ENCODE measurements around the gene CAB39. TPM values are rescaled to one million over a fixed set of nuclear protein-coding genes. Genes with fewer than 3 reads are reported as not detected.
A peak's percentile ranks its signal among the peaks of the same experiment; 100 is the strongest.

The CAB39 gene
- total and polyA plus RNA-seq, 8 donors, result 9.9 to 41.6 (median 21.0) TPM

DNA sequence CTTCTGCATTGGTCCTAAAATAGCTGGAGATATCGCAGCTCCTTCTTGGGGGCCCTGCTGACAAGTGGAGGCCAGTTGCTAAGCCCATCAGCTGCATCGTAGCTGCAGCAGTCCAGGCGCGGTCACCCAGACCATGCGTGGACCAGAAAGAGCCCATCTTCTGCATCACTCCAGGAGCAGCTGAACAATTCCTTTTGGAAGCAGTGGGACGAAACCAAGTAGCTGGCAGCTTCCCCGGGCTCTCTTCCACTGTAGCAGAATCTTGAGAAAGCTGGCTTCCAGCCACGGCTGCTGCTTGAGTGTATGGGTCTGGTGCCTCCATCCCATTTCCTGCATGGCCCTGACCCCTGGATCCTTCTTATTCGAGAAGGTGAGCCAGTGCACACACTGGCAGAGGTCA is 22.2 kb upstream of the CAB39 start:
- intact Hi-C loops (cut with DNase I), result no loop called here

DNA sequence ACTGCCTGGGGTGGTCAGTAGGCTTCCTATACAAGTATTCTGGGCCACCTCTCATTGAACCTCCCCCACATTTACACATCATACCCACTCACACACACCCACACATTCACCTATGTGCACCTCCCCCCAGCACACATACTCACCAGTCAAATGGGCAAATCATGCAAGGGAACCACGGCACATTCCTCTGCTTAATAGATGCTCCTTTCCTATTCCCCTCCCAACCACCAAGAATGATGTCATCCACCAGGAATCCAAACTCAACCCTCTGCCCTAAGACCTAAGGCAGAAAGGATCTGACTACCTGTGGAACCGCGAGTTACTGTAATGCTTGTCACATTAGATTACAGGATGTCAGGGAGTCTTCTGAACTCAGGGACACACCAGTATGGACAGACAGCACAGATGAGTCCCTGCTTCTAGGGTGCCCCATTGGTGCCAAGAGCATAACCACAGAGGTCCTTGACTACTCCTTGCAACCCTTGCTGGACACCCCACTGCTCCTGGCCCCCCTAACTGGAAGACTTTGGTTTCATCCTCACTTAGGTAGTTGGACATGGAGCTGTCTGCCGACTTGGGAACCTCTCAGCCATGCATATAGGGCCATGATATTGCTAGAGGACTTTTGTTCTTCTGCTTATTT is 21.5 kb upstream of the CAB39 start:
- WGBS, 2 donors, result 37 to 38% methylated on average over 4 of the region's 4 CpGs
- ATAC-seq (peak in 3 of 4 donors; percentile 40 to 68 (median 41)), FAIRE-seq (no peak), DNase-seq (peak in 1 of 6 donors; percentile 8)
- TF ChIP-seq, protein P1, sequence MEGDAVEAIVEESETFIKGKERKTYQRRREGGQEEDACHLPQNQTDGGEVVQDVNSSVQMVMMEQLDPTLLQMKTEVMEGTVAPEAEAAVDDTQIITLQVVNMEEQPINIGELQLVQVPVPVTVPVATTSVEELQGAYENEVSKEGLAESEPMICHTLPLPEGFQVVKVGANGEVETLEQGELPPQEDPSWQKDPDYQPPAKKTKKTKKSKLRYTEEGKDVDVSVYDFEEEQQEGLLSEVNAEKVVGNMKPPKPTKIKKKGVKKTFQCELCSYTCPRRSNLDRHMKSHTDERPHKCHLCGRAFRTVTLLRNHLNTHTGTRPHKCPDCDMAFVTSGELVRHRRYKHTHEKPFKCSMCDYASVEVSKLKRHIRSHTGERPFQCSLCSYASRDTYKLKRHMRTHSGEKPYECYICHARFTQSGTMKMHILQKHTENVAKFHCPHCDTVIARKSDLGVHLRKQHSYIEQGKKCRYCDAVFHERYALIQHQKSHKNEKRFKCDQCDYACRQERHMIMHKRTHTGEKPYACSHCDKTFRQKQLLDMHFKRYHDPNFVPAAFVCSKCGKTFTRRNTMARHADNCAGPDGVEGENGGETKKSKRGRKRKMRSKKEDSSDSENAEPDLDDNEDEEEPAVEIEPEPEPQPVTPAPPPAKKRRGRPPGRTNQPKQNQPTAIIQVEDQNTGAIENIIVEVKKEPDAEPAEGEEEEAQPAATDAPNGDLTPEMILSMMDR (IDR thresholded peaks at IDR 0.05), result no peak
- Histone ChIP-seq H3K9me3 (no peaks in the 10 kb centered on the region), H3K27ac (no peak overlapping the region), H3K36me3 (no peaks in the 10 kb centered on the region), H3K27me3 (no peaks in the 10 kb centered on the region), H3K4me3 (no peak overlapping the region), H3K4me1 (no peaks in the 10 kb centered on the region)
- intact Hi-C loops (cut with DNase I), result no loop called here

More for the DNA sequence above, 22.2 kb upstream of the CAB39 start:
- Histone ChIP-seq H3K9me3 (no peaks in the 10 kb centered on the region), H3K4me3 (no peak overlapping the region), H3K36me3 (no peaks in the 10 kb centered on the region), H3K27me3 (no peaks in the 10 kb centered on the region), H3K4me1 (no peaks in the 10 kb centered on the region), H3K27ac (no peak overlapping the region)
- WGBS, 2 donors, result 77 to 85% methylated on average over 9 of the region's 9 CpGs
- FAIRE-seq, result no peak
- peak in 1 of 4 donors; percentile 18 for ATAC-seq
- TF ChIP-seq, protein P1 (IDR thresholded peaks at IDR 0.05), result no peak
- no peak for DNase-seq

DNA sequence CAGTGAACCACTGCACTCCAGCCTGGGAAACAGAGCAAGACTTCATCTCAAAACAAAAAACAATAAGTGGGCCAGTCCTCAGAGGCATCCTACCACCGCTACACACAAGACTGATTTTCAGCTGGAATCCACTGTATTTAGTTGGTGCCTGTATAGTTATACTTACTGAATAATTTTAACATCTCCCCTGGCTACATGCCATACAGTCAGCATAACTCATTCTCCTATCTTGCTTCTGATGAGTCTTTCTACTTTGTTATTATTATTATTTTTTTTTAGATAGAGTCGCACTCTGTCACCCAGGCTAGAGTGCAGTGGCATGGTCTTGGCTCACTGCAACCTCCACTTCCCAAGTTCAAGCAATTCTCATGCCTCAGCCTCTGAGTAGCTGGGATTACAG is 19.9 kb upstream of the CAB39 start:
- Histone ChIP-seq H3K4me1 (no peaks in the 10 kb centered on the region), H3K9me3 (no peaks in the 10 kb centered on the region), H3K36me3 (no peaks in the 10 kb centered on the region), H3K27me3 (no peaks in the 10 kb centered on the region), H3K27ac (no peak overlapping the region), H3K4me3 (no peak overlapping the region)
- FAIRE-seq, result no peak
- DNase-seq, result no peak
- WGBS, 2 donors, result 84 to 92% methylated on average over 2 of the region's 2 CpGs
- intact Hi-C loops (cut with DNase I), result no loop called here
- ATAC-seq, result no peak
- TF ChIP-seq, protein P1 (IDR thresholded peaks at IDR 0.05), result no peak

DNA sequence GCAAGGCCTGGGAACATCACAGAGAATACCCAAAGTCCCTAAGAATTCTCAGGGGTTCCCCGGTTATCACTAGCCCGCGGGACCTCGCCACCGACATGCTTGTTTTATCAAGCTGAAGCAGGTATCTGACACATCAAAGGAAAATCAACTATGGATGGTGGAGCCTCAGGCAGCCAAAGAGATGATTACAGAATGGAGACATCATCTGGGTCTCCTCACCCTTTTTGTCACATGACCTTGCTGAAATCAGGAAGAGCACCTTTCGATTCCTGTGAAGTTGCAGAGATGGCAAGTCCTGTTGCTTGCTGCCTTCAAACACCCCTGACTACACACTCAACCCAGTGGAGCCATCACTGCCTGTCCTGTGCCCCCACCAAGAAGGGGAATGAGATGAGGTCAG is 19.2 kb upstream of the CAB39 start:
- ATAC-seq (no peak), DNase-seq (no peak), FAIRE-seq (no peak)
- TF ChIP-seq, protein P1 (IDR thresholded peaks at IDR 0.05), result no peak
- 87 to 89% methylated on average over 6 of the region's 6 CpGs for WGBS, 2 donors
- Histone ChIP-seq H3K27ac (no peak overlapping the region), H3K27me3 (no peaks in the 10 kb centered on the region), H3K9me3 (no peaks in the 10 kb centered on the region), H3K4me3 (no peak overlapping the region), H3K4me1 (no peaks in the 10 kb centered on the region), H3K36me3 (no peaks in the 10 kb centered on the region)
- intact Hi-C loops (cut with DNase I), result no loop called here

DNA sequence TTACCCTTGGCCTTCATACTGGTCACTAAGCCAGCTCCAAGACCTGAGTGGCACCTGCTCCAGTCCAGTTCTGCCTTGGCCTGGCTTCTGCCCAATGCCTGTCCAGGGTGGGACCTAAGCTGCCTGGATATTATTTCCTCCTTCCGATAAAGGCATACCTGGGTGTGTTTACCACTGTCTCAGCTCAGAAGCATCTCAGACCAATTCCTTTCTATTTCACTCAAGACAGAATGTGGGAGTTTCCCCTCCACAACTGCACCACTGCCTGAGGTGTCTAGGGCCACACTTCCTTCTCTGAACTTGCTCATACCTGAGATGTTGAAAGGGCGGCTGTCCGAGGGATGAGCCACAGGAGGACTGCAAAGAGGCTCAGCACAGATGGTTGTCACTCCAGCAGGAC is 18.4 kb upstream of the CAB39 start:
- no peak overlapping the region for H3K27ac ChIP-seq
- H3K4me3 ChIP-seq, result no peak overlapping the region
- H3K9me3 ChIP-seq, result no peaks in the 10 kb centered on the region
- WGBS, 2 donors, result 82 to 85% methylated on average over 3 of the region's 3 CpGs
- no peaks in the 10 kb centered on the region for H3K27me3 ChIP-seq
- DNase-seq, result no peak
- no peaks in the 10 kb centered on the region for H3K36me3 ChIP-seq
- intact Hi-C loops (cut with DNase I), result no loop called here
- ATAC-seq, result peak in 2 of 4 donors; percentile 26 to 35
- TF ChIP-seq, protein P1 (IDR thresholded peaks at IDR 0.05), result no peak
- no peaks in the 10 kb centered on the region for H3K4me1 ChIP-seq
- FAIRE-seq, result no peak
